ENCODE data around the gene ARHGAP9.

DNA sequence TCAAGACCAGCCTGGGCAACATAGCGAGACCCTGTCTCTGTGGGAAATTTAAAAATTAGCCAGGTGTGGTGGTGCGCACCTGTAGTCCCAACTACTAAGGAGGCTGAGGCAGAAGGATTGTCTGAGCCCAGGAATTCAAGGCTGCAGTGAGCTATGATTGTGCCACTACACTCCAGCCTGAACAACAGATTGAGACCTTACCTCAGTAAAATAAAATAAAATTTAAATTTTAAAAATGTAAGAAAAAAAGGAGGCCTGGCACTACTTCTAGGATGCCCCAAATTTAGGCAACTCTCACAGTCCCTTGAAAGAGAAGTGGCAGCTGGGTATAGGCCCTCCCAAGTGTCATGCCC is 25.5 kb downstream of the ARHGAP9 start:
- TF ChIP-seq, protein P1, sequence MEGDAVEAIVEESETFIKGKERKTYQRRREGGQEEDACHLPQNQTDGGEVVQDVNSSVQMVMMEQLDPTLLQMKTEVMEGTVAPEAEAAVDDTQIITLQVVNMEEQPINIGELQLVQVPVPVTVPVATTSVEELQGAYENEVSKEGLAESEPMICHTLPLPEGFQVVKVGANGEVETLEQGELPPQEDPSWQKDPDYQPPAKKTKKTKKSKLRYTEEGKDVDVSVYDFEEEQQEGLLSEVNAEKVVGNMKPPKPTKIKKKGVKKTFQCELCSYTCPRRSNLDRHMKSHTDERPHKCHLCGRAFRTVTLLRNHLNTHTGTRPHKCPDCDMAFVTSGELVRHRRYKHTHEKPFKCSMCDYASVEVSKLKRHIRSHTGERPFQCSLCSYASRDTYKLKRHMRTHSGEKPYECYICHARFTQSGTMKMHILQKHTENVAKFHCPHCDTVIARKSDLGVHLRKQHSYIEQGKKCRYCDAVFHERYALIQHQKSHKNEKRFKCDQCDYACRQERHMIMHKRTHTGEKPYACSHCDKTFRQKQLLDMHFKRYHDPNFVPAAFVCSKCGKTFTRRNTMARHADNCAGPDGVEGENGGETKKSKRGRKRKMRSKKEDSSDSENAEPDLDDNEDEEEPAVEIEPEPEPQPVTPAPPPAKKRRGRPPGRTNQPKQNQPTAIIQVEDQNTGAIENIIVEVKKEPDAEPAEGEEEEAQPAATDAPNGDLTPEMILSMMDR (conservative IDR thresholded peaks at IDR 0.05; ENCODE audit: low read depth, low read length), result no peak
- TF ChIP-seq EZH2 (IDR thresholded peaks at IDR 0.05; ENCODE audit: borderline replicate concordance, low read depth, low read length, poor library complexity, severe bottlenecking), result no peak

Measured in A673 (cell line).